H9 (cell line): Measurements from ENCODE around the gene ZDHHC12. TPM values are rescaled to one million over a fixed set of nuclear protein-coding genes. Genes with fewer than 3 reads are reported as not detected.

Experiments used
- DNase-seq: peaks from one replicate; pipeline ENCODE4 v3.0.0-alpha.2; 2017
- H2AFZ ChIP-seq: one replicate; pipeline ENCODE4 v1.6.1; 2013; ENCODE audit warnings: mild to moderate bottlenecking, low read length, control low read depth, moderate library complexity
- H2AK5ac ChIP-seq: 2 replicates; pipeline ENCODE4 v1.6.1; 2013; ENCODE audit warnings: low read length, control low read depth, mixed read lengths; ENCODE audit not compliant: insufficient read length
- H2BK120ac ChIP-seq: one replicate; pipeline ENCODE4 v1.6.1; 2013; ENCODE audit warnings: low read depth, mild to moderate bottlenecking, low read length, control low read depth, inconsistent platforms; ENCODE audit not compliant: poor library complexity, severe bottlenecking
- H2BK12ac ChIP-seq: 2 replicates; pipeline ENCODE4 v1.6.1; 2013; ENCODE audit warnings: low read length, control low read depth, mixed read lengths, low read depth; ENCODE audit not compliant: insufficient read length
- H2BK15ac ChIP-seq: 2 replicates; pipeline ENCODE4 v1.6.1; 2013; ENCODE audit warnings: low read depth, low read length, control low read depth
- H2BK20ac ChIP-seq: one replicate; pipeline ENCODE4 v1.6.1; 2013; ENCODE audit warnings: low read depth, mild to moderate bottlenecking, low read length, control low read depth, inconsistent platforms; ENCODE audit not compliant: poor library complexity, severe bottlenecking
- H2BK5ac ChIP-seq: 2 replicates; pipeline ENCODE4 v1.6.1; 2013; ENCODE audit warnings: low read length, control low read depth, mixed read lengths; ENCODE audit not compliant: insufficient read length
- H3K14ac ChIP-seq: 2 replicates; pipeline ENCODE4 v1.6.1; 2013; ENCODE audit warnings: low read length, control low read depth; ENCODE audit not compliant: insufficient read depth
- H3K18ac ChIP-seq: 2 replicates; pipeline ENCODE4 v1.6.1; 2013; ENCODE audit warnings: low read depth, mild to moderate bottlenecking, mixed read lengths, low read length, control low read depth; ENCODE audit not compliant: insufficient read length
- H3K23ac ChIP-seq: 2 replicates; pipeline ENCODE4 v1.6.1; 2013; ENCODE audit warnings: low read length, control low read depth, mixed read lengths, low read depth; ENCODE audit not compliant: insufficient read length
- H3K23me2 ChIP-seq: 2 replicates; pipeline ENCODE4 v1.6.1; 2013; ENCODE audit warnings: low read depth, mild to moderate bottlenecking, mixed read lengths, low read length, control low read depth; ENCODE audit not compliant: insufficient read length, poor library complexity, severe bottlenecking
- H3K27ac ChIP-seq: 2 replicates; pipeline ENCODE4 v1.5.1; 2013; ENCODE audit warnings: low read length, control low read depth, mixed read lengths, low read depth; ENCODE audit not compliant: insufficient read length
- H3K27me3 ChIP-seq: 2 replicates; pipeline ENCODE4 v1.6.1; 2013; ENCODE audit warnings: low read length, control low read depth, inconsistent platforms; ENCODE audit not compliant: insufficient read depth
- H3K4ac ChIP-seq: 2 replicates; pipeline ENCODE4 v1.6.1; 2013; ENCODE audit warnings: low read depth, mild to moderate bottlenecking, control low read depth, inconsistent platforms, low read length, moderate library complexity
- H3K4me1 ChIP-seq: 2 replicates; pipeline ENCODE4 v1.6.1; 2013; ENCODE audit warnings: low read length, control low read depth, inconsistent platforms; ENCODE audit not compliant: insufficient read depth
- H3K4me2 ChIP-seq: 2 replicates; pipeline ENCODE4 v1.6.1; 2013; ENCODE audit warnings: low read length, control low read depth, mixed read lengths; ENCODE audit not compliant: insufficient read length, insufficient read depth
- H3K56ac ChIP-seq: 2 replicates; pipeline ENCODE4 v1.6.1; 2013; ENCODE audit warnings: low read depth, mild to moderate bottlenecking, mixed read lengths, low read length, control low read depth; ENCODE audit not compliant: insufficient read length
- H3K79me1 ChIP-seq: 2 replicates; pipeline ENCODE4 v1.6.1; 2013; ENCODE audit warnings: low read depth, mild to moderate bottlenecking, moderate library complexity, low read length, control low read depth, inconsistent platforms; ENCODE audit not compliant: insufficient read depth, poor library complexity, severe bottlenecking
- H3K79me2 ChIP-seq: 2 replicates; pipeline ENCODE4 v1.6.1; 2013; ENCODE audit warnings: low read length, control low read depth, inconsistent platforms; ENCODE audit not compliant: insufficient read depth
- H3K9ac ChIP-seq: 2 replicates; pipeline ENCODE4 v1.6.1; 2013; ENCODE audit warnings: low read length, control low read depth, mixed read lengths; ENCODE audit not compliant: insufficient read length; ENCODE audit errors: extremely low read depth
- H3K9me3 ChIP-seq: one replicate; pipeline ENCODE4 v1.6.1; 2013; ENCODE audit warnings: low read depth, low read length, inconsistent platforms; ENCODE audit not compliant: control insufficient read depth
- H3T11ph ChIP-seq: one replicate; pipeline ENCODE4 v1.6.1; 2013; ENCODE audit warnings: mild to moderate bottlenecking, low read length, control low read depth, inconsistent platforms
- H4K20me1 ChIP-seq: one replicate; pipeline ENCODE4 v1.6.1; 2013; ENCODE audit not compliant: control insufficient read depth, insufficient read length, insufficient read depth
- H4K5ac ChIP-seq: 2 replicates; pipeline ENCODE4 v1.6.1; 2013; ENCODE audit warnings: low read depth, mild to moderate bottlenecking, mixed read lengths, low read length, control low read depth; ENCODE audit not compliant: insufficient read length
- H4K8ac ChIP-seq: replicated peaks from 2 replicates; pipeline ENCODE4 v1.6.1; 2013; ENCODE audit warnings: low read length, control low read depth, mixed read lengths, low read depth; ENCODE audit not compliant: insufficient read length
- H4K91ac ChIP-seq: 2 replicates; pipeline ENCODE4 v1.6.1; 2013; ENCODE audit warnings: low read depth, mild to moderate bottlenecking, moderate library complexity, mixed read lengths, low read length, control low read depth; ENCODE audit not compliant: insufficient read length
- H3K27ac Mint-ChIP-seq, 3 experiments: 2 replicates in 2 of 3; 3 replicates in 1 of 3; pipeline ENCODE4 v1.8.0; 2020 to 2021; ENCODE audit warnings: mixed read lengths in 3 of 3, mild to moderate bottlenecking in 1 of 3, moderate library complexity in 1 of 3
- H3K27me3 Mint-ChIP-seq: 2 replicates; pipeline ENCODE4 v1.8.0; 2021; ENCODE audit warnings: low read depth, mild to moderate bottlenecking, moderate library complexity, mixed read lengths
- H3K36me3 Mint-ChIP-seq, 3 experiments: 2 replicates in 2 of 3; 3 replicates in 1 of 3; pipeline ENCODE4 v1.8.0; 2020 to 2021; ENCODE audit warnings: low read depth in 3 of 3, mixed read lengths in 3 of 3; ENCODE audit not compliant: insufficient read depth in 1 of 3
- H3K4me1 Mint-ChIP-seq, 2 experiments: 2 replicates each; pipeline ENCODE4 v1.8.0; 2020; ENCODE audit warnings: mixed read lengths in 2 of 2
- H3K4me3 Mint-ChIP-seq, 2 experiments: 2 replicates in 1 of 2; 3 replicates in 1 of 2; pipeline ENCODE4 v1.8.0; 2020 to 2021; ENCODE audit warnings: mild to moderate bottlenecking in 2 of 2, mixed read lengths in 2 of 2, moderate library complexity in 1 of 2
- H3K9me3 Mint-ChIP-seq, 2 experiments: 2 replicates in 1 of 2; 3 replicates in 1 of 2; pipeline ENCODE4 v1.8.0; 2020; ENCODE audit warnings: mild to moderate bottlenecking in 2 of 2, mixed read lengths in 2 of 2, moderate library complexity in 1 of 2
- WGBS: extraction: QIAGEN DNeasy Blood & Tissue Kit; methylation state at CpG from one replicate; pipeline ENCODE4 v1.1.7; 2013; ENCODE audit warnings: missing lambda C conversion rate, low lambda C conversion rate, mixed read lengths; ENCODE audit not compliant: insufficient read length; ENCODE audit errors: extremely low coverage; 5-methylcytosine and 5-hydroxymethylcytosine counted together
- total RNA-seq: library from RNA; stranded (reverse); gene quantifications from 2 replicates; pipeline ENCODE4 v1.2.1, GENCODE V29; 2021
- TF ChIP-seq, protein P1 (sequence below): fragments of 200-600 bp; sonication (generic); conservative IDR thresholded peaks from 3 replicates; pipeline ENCODE4 v1.8.0; 2021; ENCODE audit warnings: antibody characterized with exemption, mild to moderate bottlenecking

ZDHHC12 gene
- total RNA-seq, 1 experiment from 2014 or later, result 42.8 TPM

DNA sequence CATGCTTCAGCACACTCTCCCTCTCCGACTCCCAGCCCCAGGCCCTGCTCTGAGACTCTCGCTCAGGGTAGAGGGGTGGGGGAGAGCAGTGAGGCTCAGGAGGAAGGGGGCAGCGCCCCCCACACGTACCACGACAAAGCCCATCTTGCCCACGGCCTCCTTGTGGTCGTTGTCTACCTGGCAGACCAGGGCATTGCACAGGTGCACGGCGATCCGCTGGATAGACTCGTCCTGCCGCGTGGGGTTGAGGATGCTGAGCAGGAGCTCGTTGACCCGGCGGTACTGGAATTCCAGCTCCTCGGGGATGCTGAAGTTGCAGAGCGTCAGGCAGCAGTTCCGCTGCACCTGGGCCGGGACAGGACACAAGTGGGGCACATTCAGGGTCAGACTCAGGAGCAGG is 18.5 kb upstream of the ZDHHC12 start:
- no peaks in the 10 kb centered on the region for H4K20me1 ChIP-seq
- no peaks in the 10 kb centered on the region; the same call in 1 of the 2 replicates for H3K27me3 Mint-ChIP-seq
- no CpG with 5 or more reads among the region's 20 CpGs for WGBS

More for the DNA sequence above, 18.5 kb upstream of the ZDHHC12 start:
- Histone ChIP-seq H4K91ac (no peak overlapping the region), H3K79me1 (no peaks in the 10 kb centered on the region), H2AK5ac (no peak overlapping the region), H2BK5ac (no peak overlapping the region), H3K56ac (no peak overlapping the region), H3K27ac (no peak overlapping the region), H3K9me3 (no peaks in the 10 kb centered on the region), H3K14ac (no peak overlapping the region), H3K4ac (no peak overlapping the region), H3K4me2 (no peak overlapping the region), H4K5ac (no peak overlapping the region), H3K18ac (no peak overlapping the region), H3K4me1 (no peaks in the 10 kb centered on the region), H2BK12ac (no peak overlapping the region), H3K23ac (no peak overlapping the region), H3K79me2 (no peaks in the 10 kb centered on the region), H3T11ph (no peak overlapping the region), H3K27me3 (no peaks in the 10 kb centered on the region), H2BK20ac (no peak overlapping the region), H3K9ac (no peak overlapping the region), H2AFZ (no peak overlapping the region), H3K23me2 (no peaks in the 10 kb centered on the region), H2BK15ac (no peak overlapping the region), H4K8ac (no peak overlapping the region), H2BK120ac (no peak overlapping the region)
- DNase-seq, result no peak
- Mint-ChIP-seq H3K4me1 (no peaks in the 10 kb centered on the region), H3K4me3 (no peak overlapping the region), H3K27ac (no peak overlapping the region), H3K36me3 (peaks cover 2 to 19% (median 16%) of the 10 kb centered on the region in 3 experiments; a peak in 6 of 7 replicates), H3K9me3 (no peaks in the 10 kb centered on the region)
- TF ChIP-seq, protein P1, sequence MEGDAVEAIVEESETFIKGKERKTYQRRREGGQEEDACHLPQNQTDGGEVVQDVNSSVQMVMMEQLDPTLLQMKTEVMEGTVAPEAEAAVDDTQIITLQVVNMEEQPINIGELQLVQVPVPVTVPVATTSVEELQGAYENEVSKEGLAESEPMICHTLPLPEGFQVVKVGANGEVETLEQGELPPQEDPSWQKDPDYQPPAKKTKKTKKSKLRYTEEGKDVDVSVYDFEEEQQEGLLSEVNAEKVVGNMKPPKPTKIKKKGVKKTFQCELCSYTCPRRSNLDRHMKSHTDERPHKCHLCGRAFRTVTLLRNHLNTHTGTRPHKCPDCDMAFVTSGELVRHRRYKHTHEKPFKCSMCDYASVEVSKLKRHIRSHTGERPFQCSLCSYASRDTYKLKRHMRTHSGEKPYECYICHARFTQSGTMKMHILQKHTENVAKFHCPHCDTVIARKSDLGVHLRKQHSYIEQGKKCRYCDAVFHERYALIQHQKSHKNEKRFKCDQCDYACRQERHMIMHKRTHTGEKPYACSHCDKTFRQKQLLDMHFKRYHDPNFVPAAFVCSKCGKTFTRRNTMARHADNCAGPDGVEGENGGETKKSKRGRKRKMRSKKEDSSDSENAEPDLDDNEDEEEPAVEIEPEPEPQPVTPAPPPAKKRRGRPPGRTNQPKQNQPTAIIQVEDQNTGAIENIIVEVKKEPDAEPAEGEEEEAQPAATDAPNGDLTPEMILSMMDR, result no peak; the same call in 2 of the 3 replicates
